GM10847 (cell line): ENCODE data around the gene KIAA1549.

Experiments used
- POLR2A ChIP-seq: IDR thresholded peaks from 2 replicates; pipeline ENCODE4 v1.6.1; 2011; ENCODE audit not compliant: insufficient read length; ENCODE audit errors: extremely low read depth

The KIAA1549 gene

GRCh38 chr7:138869353-138869752 is 111.8 kb downstream of the KIAA1549 start:
- TF ChIP-seq POLR2A, result no peak

- no peak for TF ChIP-seq POLR2A
Observed at GRCh38 chr7:138868711-138869110, 112.5 kb downstream of the KIAA1549 start.

- no peak for TF ChIP-seq POLR2A
Observed at GRCh38 chr7:138867744-138868143, 113.4 kb downstream of the KIAA1549 start.

DNA sequence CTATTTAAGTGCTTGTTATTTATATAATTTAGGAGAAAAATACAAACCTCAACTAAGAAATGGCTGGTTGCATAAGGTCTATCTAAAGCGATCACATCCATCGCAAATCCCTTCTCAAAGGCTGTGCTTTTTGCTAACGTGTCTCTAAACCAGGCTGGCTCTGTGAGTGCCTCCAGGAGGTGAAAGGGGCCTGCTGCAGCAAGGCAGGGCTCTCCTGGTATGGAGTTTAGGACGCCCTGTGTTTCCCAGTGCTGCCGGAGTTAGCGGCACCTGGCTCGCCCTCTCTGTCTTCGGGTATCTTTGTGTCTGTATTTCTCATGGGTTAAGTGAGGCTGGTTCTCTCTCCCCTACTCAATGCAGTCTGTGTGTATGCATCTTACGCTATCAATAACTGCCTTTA is 114.8 kb downstream of the KIAA1549 start:
- no peak for TF ChIP-seq POLR2A

- no peak for TF ChIP-seq POLR2A
Observed at GRCh38 chr7:138865843-138866242, 115.3 kb downstream of the KIAA1549 start.

DNA sequence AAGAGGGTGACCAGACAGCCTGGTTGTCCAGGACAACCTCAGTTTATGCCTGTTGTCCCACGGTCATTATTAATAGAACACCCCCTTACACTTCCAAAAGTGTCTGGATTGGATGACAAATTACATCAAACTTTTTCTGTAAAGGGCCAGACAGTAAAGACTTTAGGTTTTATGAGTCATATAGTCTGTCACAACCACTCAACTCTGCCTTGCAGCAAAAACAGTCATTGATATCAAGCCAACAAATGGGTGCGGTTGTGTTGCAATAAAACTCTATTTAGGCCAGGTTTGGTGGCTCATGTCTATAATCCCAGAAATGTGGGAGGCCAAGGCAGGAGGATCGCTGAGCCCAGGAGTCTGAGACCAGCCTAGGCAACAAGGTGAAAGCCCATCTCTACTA is 116.5 kb downstream of the KIAA1549 start:
- no peak for TF ChIP-seq POLR2A

GRCh38 chr7:138863931-138864330 is 117.3 kb downstream of the KIAA1549 start:
- no peak for TF ChIP-seq POLR2A

GRCh38 chr7:138861051-138861450 is 120.1 kb downstream of the KIAA1549 start:
- TF ChIP-seq POLR2A, result no peak

GRCh38 chr7:138857728-138858127 is 123.5 kb downstream of the KIAA1549 start:
- TF ChIP-seq POLR2A, result no peak

GRCh38 chr7:138854115-138854645 is 127.0 kb downstream of the KIAA1549 start:
- no peak for TF ChIP-seq POLR2A

DNA sequence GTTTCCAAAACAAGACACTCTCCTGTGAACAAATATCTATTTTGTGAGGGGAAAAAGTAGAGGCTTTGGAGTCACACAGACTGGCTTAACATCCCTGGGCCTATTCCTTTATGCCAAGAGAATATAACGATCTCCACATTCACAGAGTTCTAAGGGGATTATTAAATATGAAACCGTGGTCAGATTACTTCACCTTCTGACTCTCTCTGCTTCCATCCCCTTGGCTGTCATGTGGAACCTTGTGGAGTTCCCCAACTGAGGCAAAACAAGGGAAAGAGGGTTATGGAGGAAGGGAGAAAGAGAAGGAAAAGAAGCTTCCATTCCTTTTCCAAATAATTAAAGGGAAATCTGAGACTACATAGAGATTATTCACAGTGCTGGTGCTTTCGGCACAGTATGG is 127.7 kb downstream of the KIAA1549 start:
- TF ChIP-seq POLR2A, result no peak

DNA sequence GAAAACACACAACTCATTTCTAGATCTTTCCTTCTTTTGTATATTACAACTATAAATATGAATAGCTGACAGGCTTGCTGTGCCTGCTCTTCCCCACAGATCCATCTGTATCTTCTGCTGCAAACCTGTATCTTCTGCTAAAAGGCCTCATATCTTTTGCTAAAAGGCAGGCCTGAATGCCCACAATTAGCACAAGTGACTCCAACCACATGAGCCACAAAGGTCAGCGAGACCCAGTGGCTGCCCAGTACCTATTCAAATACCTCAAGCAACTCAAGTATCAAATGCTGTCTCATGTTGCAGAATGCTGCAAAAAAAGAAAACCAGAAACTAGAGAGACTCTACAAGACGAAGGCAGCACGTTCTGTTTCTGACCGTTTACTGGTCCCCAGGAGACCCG is 128.7 kb downstream of the KIAA1549 start:
- no peak for TF ChIP-seq POLR2A

DNA sequence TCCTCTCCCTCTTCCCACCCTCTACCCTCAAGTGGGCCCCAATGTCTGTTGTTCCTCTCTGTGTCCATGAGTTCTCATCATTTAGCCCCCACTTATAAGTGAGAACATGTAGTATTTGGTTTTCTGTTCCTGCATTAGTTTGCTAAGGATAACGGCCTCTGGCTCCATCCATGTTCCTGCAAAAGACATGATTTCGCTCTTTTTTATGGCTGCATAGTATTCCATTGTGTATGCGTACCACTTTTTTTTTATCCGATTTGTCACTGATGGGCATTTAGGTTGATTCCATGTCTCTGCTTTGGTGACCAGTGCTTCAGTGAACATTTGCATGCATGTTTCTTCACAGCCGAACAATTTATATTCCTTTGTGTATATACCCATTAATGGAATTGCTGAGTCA is 131.5 kb downstream of the KIAA1549 start:
- no peak for TF ChIP-seq POLR2A

GRCh38 chr7:138848056-138848980 is 132.9 kb downstream of the KIAA1549 start:
- no peak for TF ChIP-seq POLR2A

GRCh38 chr7:138845711-138846110 is 135.5 kb downstream of the KIAA1549 start:
- no peak for TF ChIP-seq POLR2A
